Stimulated activated CD4-positive, alpha-beta T cell treated with anti-CD3 and anti-CD28 coated beads, TNF-alpha, amount 100 ng/mL, for 4 hours (primary cell): ENCODE measurements around the gene GZMM.
A peak's percentile ranks its signal among the peaks of the same experiment; 100 is the strongest.

Experiments used
- DNase-seq, 3 experiments: peaks; one replicate each; pipeline ENCODE4 v3.0.0-alpha.2; 2020; ENCODE audit warnings: low read depth in 3 of 3

GZMM gene

GRCh38 chr19:543910-544608 lies at the start of gene GZMM:
GZMM (plus strand) TSS chr19:544053; CDS start chr19:544072, 19 bp downstream.
- DNase-seq = peak; percentile 54 to 63 (median 60)

GRCh38 chr19:494171-495080 lies 49.4 kb upstream of the GZMM start:
- DNase-seq = no peak

- no peak for DNase-seq
These were observed 48.8 kb upstream of the GZMM start for GRCh38 chr19:495081-495401.

GRCh38 chr19:495402-496111 lies 48.3 kb upstream of the GZMM start:
- no peak for DNase-seq

- DNase-seq = no peak
These were observed 47.7 kb upstream of the GZMM start, which contains the start of gene MADCAM1 for GRCh38 chr19:496112-496665. MADCAM1 (plus strand) TSS chr19:496486; CDS start chr19:496500, 14 bp downstream.

GRCh38 chr19:496986-497385 lies 46.9 kb upstream of the GZMM start:
- no peak for DNase-seq

- DNase-seq = no peak
These were observed 46.4 kb upstream of the GZMM start for GRCh38 chr19:497491-497868.

GRCh38 chr19:497869-498510 lies 45.9 kb upstream of the GZMM start:
- no peak for DNase-seq

GRCh38 chr19:498511-498891 lies 45.4 kb upstream of the GZMM start:
- DNase-seq = no peak

- no peak for DNase-seq
These were observed 44.8 kb upstream of the GZMM start for GRCh38 chr19:498977-499623.

GRCh38 chr19:501646-502045 lies 42.2 kb upstream of the GZMM start:
- DNase-seq = no peak

GRCh38 chr19:504616-505015 lies 39.2 kb upstream of the GZMM start:
- DNase-seq = no peak

GRCh38 chr19:506404-507285 lies 37.2 kb upstream of the GZMM start:
- peak; percentile 84 to 89 (median 88) for DNase-seq

- DNase-seq = peak; percentile 73 to 76 (median 75)
These were observed 36.3 kb upstream of the GZMM start, which contains the start of gene TPGS1 for GRCh38 chr19:507286-508203. TPGS1 (plus strand) TSS chr19:507497; CDS start chr19:507507, 10 bp downstream.

- DNase-seq = no peak
These were observed 35.4 kb upstream of the GZMM start for GRCh38 chr19:508204-509150.

- peak; percentile 85 to 87 (median 86) for DNase-seq
These were observed 33.2 kb upstream of the GZMM start for GRCh38 chr19:510606-511100.

GRCh38 chr19:511101-511851 lies 32.6 kb upstream of the GZMM start:
- peak; percentile 52 to 71 (median 70) for DNase-seq
